ENCODE data around the gene SPINK1. TPM values are rescaled to one million over a fixed set of nuclear protein-coding genes. Genes with fewer than 3 reads are reported as not detected.

The SPINK1 gene
- total and polyA plus RNA-seq, 2 of the 13 experiments (the other 11 are each of a cell fraction or from before 2014, with no cell fraction given) = 14.7 to 17.1 TPM

- no peak for TF ChIP-seq ZNF18 (CRISPR knock-in tag; IDR thresholded peaks at IDR 0.05; ENCODE audit: insufficient replicate concordance)
- no peak for TF ChIP-seq IRF1 (CRISPR knock-in tag; IDR thresholded peaks at IDR 0.05; ENCODE audit: low read depth)
- TF ChIP-seq THAP7 (CRISPR knock-in tag; IDR thresholded peaks at IDR 0.05) = no peak
- TF ChIP-seq FOXA3 (CRISPR knock-in tag; IDR thresholded peaks at IDR 0.05) = peak; percentile 100
- TF ChIP-seq ZNF782 (CRISPR knock-in tag; IDR thresholded peaks at IDR 0.05; ENCODE audit: borderline replicate concordance) = no peak
- peak; percentile 99 for TF ChIP-seq FOXJ3 (CRISPR knock-in tag; IDR thresholded peaks at IDR 0.05; ENCODE audit: borderline replicate concordance)
- TF ChIP-seq MZF1 (CRISPR knock-in tag; IDR thresholded peaks at IDR 0.05; ENCODE audit: borderline replicate concordance) = no peak
- TF ChIP-seq ZNF629 (CRISPR knock-in tag; conservative IDR thresholded peaks at IDR 0.05) = 0 out of 2 replicates have a peak, but pooled peaks have one; percentile 16
- no peak for TF ChIP-seq ZNF563 (CRISPR knock-in tag; IDR thresholded peaks at IDR 0.05)
- peak; percentile 82; the same call in 1 of the 2 replicates for TF ChIP-seq MYPOP (CRISPR knock-in tag; IDR thresholded peaks at IDR 0.05)
- no peak for TF ChIP-seq SNRNP70 (IDR thresholded peaks at IDR 0.05; ENCODE audit: low read depth, low read length)
- TF ChIP-seq IKZF5 (CRISPR knock-in tag; IDR thresholded peaks at IDR 0.05) = peak; percentile 69; the same call in 1 of the 2 replicates
- TF ChIP-seq ZNF619 (CRISPR knock-in tag; IDR thresholded peaks at IDR 0.05) = no peak
- TF ChIP-seq STAT5B (CRISPR knock-in tag; IDR thresholded peaks at IDR 0.05) = peak; percentile 95
- TF ChIP-seq ELF4 (CRISPR knock-in tag; IDR thresholded peaks at IDR 0.05; ENCODE audit: borderline replicate concordance) = no peak
- peak; percentile 100 for TF ChIP-seq TBX3 (IDR thresholded peaks at IDR 0.05; ENCODE audit: borderline replicate concordance)
- TF ChIP-seq ZNF180 (CRISPR knock-in tag; IDR thresholded peaks at IDR 0.05; ENCODE audit: borderline replicate concordance, low read depth) = no peak
- no peak for TF ChIP-seq YY1 (IDR thresholded peaks at IDR 0.05; ENCODE audit: insufficient read depth, insufficient replicate concordance, low read depth, low read length)
- TF ChIP-seq HIVEP1 (CRISPR knock-in tag; IDR thresholded peaks at IDR 0.05) = no peak
- 0 out of 2 replicates have a peak, but pooled peaks have one; percentile 30 for TF ChIP-seq ZSCAN29 (CRISPR knock-in tag; conservative IDR thresholded peaks at IDR 0.05)
- TF ChIP-seq BCL3 (CRISPR knock-in tag; IDR thresholded peaks at IDR 0.05) = no peak
- no peak for TF ChIP-seq SRSF9 (IDR thresholded peaks at IDR 0.05; ENCODE audit: borderline replicate concordance, insufficient read depth, low read depth, low read length, poor library complexity, severe bottlenecking)
Measured at GRCh38 chr5:147835386-147835798, 3.9 kb upstream of the SPINK1 start (continued).

All from HepG2 (cell line).